HG03439 (cell line): ENCODE results near the gene DISC1.
"Not testable (repeated sequence)": the region's sequence is repeated elsewhere in the genome, so short reads cannot be mapped to it uniquely, and the experiment has no call there.

Experiments
- ATAC-seq: cut with Tn5 transposase; IDR thresholded peaks from one replicate; pipeline ENCODE4 v1.9.1; 2021; ENCODE audit warnings: mild to moderate bottlenecking, moderate library complexity; ENCODE audit not compliant: unreplicated experiment

DISC1 gene

GRCh38 chr1:231634323-231635013, 7.9 kb downstream of the DISC1 start:
- ATAC-seq = no peak

GRCh38 chr1:231636157-231636556, 9.6 kb downstream of the DISC1 start:
- ATAC-seq = no peak

- not testable (repeated sequence) for ATAC-seq
These were observed 10.3 kb downstream of the DISC1 start for GRCh38 chr1:231636922-231637321.

GRCh38 chr1:231638647-231639046, 12.1 kb downstream of the DISC1 start:
- ATAC-seq = no peak

- no peak for ATAC-seq
These were observed 13.2 kb downstream of the DISC1 start for GRCh38 chr1:231639819-231640218.

- not testable (repeated sequence) for ATAC-seq
These were observed 14.9 kb downstream of the DISC1 start for GRCh38 chr1:231641444-231641843.

- not testable (repeated sequence) for ATAC-seq
These were observed 15.5 kb downstream of the DISC1 start for GRCh38 chr1:231642061-231642460.

GRCh38 chr1:231642618-231643017, 16.0 kb downstream of the DISC1 start:
- ATAC-seq = no peak

GRCh38 chr1:231643071-231643934, 16.7 kb downstream of the DISC1 start:
- no peak for ATAC-seq

GRCh38 chr1:231643935-231644237, 17.3 kb downstream of the DISC1 start:
- ATAC-seq = no peak

GRCh38 chr1:231645634-231646033, 19.0 kb downstream of the DISC1 start:
- not testable (repeated sequence) for ATAC-seq

GRCh38 chr1:231646165-231646564, 19.6 kb downstream of the DISC1 start:
- not testable (repeated sequence) for ATAC-seq

GRCh38 chr1:231651621-231652260, 25.2 kb downstream of the DISC1 start:
- ATAC-seq = not testable (repeated sequence)

- no peak for ATAC-seq
These were observed 27.0 kb downstream of the DISC1 start for GRCh38 chr1:231653632-231654031.

GRCh38 chr1:231656741-231657140, 30.2 kb downstream of the DISC1 start:
- no peak for ATAC-seq

GRCh38 chr1:231658223-231658622, 31.6 kb downstream of the DISC1 start:
- not testable (repeated sequence) for ATAC-seq

GRCh38 chr1:231660198-231660597, 33.6 kb downstream of the DISC1 start:
- no peak for ATAC-seq

GRCh38 chr1:231663211-231663792, 36.7 kb downstream of the DISC1 start:
- no peak for ATAC-seq

GRCh38 chr1:231665101-231665500, 38.5 kb downstream of the DISC1 start:
- ATAC-seq = no peak

GRCh38 chr1:231665726-231666125, 39.1 kb downstream of the DISC1 start:
- no peak for ATAC-seq

- ATAC-seq = no peak
These were observed 39.8 kb downstream of the DISC1 start for GRCh38 chr1:231666220-231666936.
